ENCODE data around the gene FAM204A. TPM values are rescaled to one million over a fixed set of nuclear protein-coding genes. Genes with fewer than 3 reads are reported as not detected.
A peak's percentile ranks its signal among the peaks of the same experiment; 100 is the strongest.

The FAM204A gene
- total and polyA plus RNA-seq, 2 of the 13 experiments (the other 11 are each of a cell fraction or from before 2014, with no cell fraction given), result 9.2 to 61.0 TPM

DNA sequence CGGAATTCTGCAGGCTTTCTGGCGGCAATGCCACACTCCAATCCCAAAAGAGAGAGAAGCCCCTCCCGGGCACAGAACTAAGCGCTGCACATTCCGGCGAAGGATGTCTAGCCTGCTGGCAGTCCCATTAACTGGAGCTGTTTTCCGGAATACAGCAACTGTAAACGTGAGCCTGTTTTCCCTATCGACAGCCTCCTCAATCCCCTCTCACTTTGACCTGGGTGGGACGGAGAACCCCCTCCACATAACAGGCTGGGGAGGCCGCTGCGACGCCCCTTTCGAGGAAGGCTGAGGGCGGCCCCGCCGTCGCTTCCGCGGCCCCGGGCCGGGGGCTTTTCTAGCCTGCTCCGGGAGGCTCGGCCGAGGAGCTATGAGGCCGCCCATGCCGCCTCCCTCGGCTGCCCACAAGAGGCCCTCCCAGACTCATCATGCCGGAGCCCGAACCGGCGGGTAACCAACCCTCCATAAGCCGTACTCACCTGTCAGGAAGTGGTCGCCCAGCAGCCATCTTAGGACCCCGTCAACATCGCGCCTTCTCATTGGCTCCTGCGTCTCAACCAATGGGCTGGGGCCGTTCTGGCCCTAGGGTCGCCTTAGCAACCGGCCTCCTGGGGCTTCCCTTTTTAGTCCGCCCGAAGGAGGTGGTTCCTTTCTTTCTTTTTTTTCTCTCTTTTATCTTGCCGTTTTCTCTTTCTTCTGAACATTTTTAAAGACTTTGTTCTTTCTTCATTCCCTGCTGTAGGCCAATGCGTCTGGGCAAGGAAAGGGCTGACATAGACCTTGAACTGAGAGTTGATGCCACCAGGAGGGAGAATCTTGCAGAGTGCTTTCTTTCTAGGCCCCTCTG is at the start of gene FAM204A (continued):
- TF ChIP-seq ZNF335 (CRISPR knock-in tag; IDR thresholded peaks at IDR 0.05) (peak; percentile 60; the same call in 1 of the 2 replicates), ZNF367 (CRISPR knock-in tag; IDR thresholded peaks at IDR 0.05; ENCODE audit: borderline replicate concordance) (no peak), PHF8 (CRISPR knock-in tag; IDR thresholded peaks at IDR 0.05) (peak; percentile 86), ZNF230 (CRISPR knock-in tag; IDR thresholded peaks at IDR 0.05) (no peak), FOXO1 (CRISPR knock-in tag; IDR thresholded peaks at IDR 0.05) (no peak), NR2F6 (IDR thresholded peaks at IDR 0.05) (no peak), NR2F6 (CRISPR knock-in tag; IDR thresholded peaks at IDR 0.05) (no peak), SSRP1 (CRISPR knock-in tag; IDR thresholded peaks at IDR 0.05) (no peak), ZNF317 (CRISPR knock-in tag; IDR thresholded peaks at IDR 0.05) (no peak), POLR2A (IDR thresholded peaks at IDR 0.05; ENCODE audit: insufficient read depth in 1 of 2, low read depth in 2 of 2, low read length in 2 of 2) (peak; percentile 74 to 75), HES4 (CRISPR knock-in tag; IDR thresholded peaks at IDR 0.05; ENCODE audit: borderline replicate concordance) (no peak), ZNF589 (CRISPR knock-in tag; conservative IDR thresholded peaks at IDR 0.05) (no peak), GTF2F1 (IDR thresholded peaks at IDR 0.05; ENCODE audit: low read length) (no peak), PAF1 (CRISPR knock-in tag; IDR thresholded peaks at IDR 0.05) (no peak), HNF4A (CRISPR knock-in tag; IDR thresholded peaks at IDR 0.05) (no peak; the same call in 1 of the 2 replicates), ZNF766 (CRISPR knock-in tag; IDR thresholded peaks at IDR 0.05; ENCODE audit: borderline replicate concordance) (no peak), FOXA3 (CRISPR knock-in tag; IDR thresholded peaks at IDR 0.05) (no peak), AKAP8 (CRISPR knock-in tag; IDR thresholded peaks at IDR 0.05) (peak; percentile 58; the same call in 1 of the 2 replicates), WIZ (CRISPR knock-in tag; IDR thresholded peaks at IDR 0.05) (no peak), ZNF430 (CRISPR knock-in tag; IDR thresholded peaks at IDR 0.05) (peak; percentile 34; the same call in 1 of the 2 replicates), PHF21A (CRISPR knock-in tag; IDR thresholded peaks at IDR 0.05) (peak; percentile 51; the same call in 1 of the 2 replicates)
- TF ChIP-seq, protein P1, sequence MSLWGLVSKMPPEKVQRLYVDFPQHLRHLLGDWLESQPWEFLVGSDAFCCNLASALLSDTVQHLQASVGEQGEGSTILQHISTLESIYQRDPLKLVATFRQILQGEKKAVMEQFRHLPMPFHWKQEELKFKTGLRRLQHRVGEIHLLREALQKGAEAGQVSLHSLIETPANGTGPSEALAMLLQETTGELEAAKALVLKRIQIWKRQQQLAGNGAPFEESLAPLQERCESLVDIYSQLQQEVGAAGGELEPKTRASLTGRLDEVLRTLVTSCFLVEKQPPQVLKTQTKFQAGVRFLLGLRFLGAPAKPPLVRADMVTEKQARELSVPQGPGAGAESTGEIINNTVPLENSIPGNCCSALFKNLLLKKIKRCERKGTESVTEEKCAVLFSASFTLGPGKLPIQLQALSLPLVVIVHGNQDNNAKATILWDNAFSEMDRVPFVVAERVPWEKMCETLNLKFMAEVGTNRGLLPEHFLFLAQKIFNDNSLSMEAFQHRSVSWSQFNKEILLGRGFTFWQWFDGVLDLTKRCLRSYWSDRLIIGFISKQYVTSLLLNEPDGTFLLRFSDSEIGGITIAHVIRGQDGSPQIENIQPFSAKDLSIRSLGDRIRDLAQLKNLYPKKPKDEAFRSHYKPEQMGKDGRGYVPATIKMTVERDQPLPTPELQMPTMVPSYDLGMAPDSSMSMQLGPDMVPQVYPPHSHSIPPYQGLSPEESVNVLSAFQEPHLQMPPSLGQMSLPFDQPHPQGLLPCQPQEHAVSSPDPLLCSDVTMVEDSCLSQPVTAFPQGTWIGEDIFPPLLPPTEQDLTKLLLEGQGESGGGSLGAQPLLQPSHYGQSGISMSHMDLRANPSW (CRISPR knock-in tag; IDR thresholded peaks at IDR 0.05; ENCODE audit: borderline replicate concordance), result no peak
- TF ChIP-seq, protein P2, sequence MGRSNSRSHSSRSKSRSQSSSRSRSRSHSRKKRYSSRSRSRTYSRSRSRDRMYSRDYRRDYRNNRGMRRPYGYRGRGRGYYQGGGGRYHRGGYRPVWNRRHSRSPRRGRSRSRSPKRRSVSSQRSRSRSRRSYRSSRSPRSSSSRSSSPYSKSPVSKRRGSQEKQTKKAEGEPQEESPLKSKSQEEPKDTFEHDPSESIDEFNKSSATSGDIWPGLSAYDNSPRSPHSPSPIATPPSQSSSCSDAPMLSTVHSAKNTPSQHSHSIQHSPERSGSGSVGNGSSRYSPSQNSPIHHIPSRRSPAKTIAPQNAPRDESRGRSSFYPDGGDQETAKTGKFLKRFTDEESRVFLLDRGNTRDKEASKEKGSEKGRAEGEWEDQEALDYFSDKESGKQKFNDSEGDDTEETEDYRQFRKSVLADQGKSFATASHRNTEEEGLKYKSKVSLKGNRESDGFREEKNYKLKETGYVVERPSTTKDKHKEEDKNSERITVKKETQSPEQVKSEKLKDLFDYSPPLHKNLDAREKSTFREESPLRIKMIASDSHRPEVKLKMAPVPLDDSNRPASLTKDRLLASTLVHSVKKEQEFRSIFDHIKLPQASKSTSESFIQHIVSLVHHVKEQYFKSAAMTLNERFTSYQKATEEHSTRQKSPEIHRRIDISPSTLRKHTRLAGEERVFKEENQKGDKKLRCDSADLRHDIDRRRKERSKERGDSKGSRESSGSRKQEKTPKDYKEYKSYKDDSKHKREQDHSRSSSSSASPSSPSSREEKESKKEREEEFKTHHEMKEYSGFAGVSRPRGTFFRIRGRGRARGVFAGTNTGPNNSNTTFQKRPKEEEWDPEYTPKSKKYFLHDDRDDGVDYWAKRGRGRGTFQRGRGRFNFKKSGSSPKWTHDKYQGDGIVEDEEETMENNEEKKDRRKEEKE (IDR thresholded peaks at IDR 0.05), result no peak
